Stomach (tissue), 4 donors: ENCODE data around the gene MGAT5.

Experiments
- CTCF ChIP-seq, 7 experiments: fragments of 450-650 bp in 4 of 7; fragments of 200-600 bp in 3 of 7; sonication (generic) in 3 of 7; IDR thresholded peaks; one replicate each; pipeline ENCODE4 v1.5.1; 2016 to 2019; ENCODE audit warnings: antibody characterized with exemption in 7 of 7, control low read depth in 2 of 7, mild to moderate bottlenecking in 1 of 7
- EP300 ChIP-seq: sonication (generic); formaldehyde crosslinking; IDR thresholded peaks from one replicate; pipeline ENCODE4 v1.6.1; 2017; ENCODE audit warnings: antibody characterized with exemption
- POLR2A ChIP-seq, 4 donors: fragments of 450-650 bp; IDR thresholded peaks; one replicate each; pipeline ENCODE4 v1.6.1; 2016; ENCODE audit warnings: antibody characterized with exemption in 4 of 4, control low read depth in 2 of 4, mild to moderate bottlenecking in 1 of 4, moderate library complexity in 1 of 4
- POLR2AphosphoS5 ChIP-seq, 3 donors: sonication (generic); formaldehyde crosslinking; IDR thresholded peaks; one replicate each; pipeline ENCODE4 v1.6.1; 2016; ENCODE audit warnings: antibody characterized with exemption in 3 of 3

- TF ChIP-seq CTCF (IDR thresholded peaks at IDR 0.05) = no peak
- no peak for TF ChIP-seq EP300
- TF ChIP-seq POLR2A (IDR thresholded peaks at IDR 0.05) = no peak
- TF ChIP-seq POLR2AphosphoS5 (IDR thresholded peaks at IDR 0.05) = no peak
Measured at GRCh38 chr2:134502104-134502503, 248.2 kb downstream of the MGAT5 start.
